NCI-H510A (cell line): Measurements from ENCODE around the gene ZNF576.
"Not testable (repeated sequence)": the region's sequence is repeated elsewhere in the genome, so short reads cannot be mapped to it uniquely, and the experiment has no call there.

ENCODE experiments used
- DNase-seq: peaks from one replicate; lab custom pipeline; 2025; lab: John Stamatoyannopoulos, UW

The ZNF576 gene

GRCh38 chr19:43626838-43627237 is 30.4 kb downstream of the ZNF576 start:
- DNase-seq = no peak

GRCh38 chr19:43628646-43629326 is 32.4 kb downstream of the ZNF576 start:
- no peak for DNase-seq

DNA sequence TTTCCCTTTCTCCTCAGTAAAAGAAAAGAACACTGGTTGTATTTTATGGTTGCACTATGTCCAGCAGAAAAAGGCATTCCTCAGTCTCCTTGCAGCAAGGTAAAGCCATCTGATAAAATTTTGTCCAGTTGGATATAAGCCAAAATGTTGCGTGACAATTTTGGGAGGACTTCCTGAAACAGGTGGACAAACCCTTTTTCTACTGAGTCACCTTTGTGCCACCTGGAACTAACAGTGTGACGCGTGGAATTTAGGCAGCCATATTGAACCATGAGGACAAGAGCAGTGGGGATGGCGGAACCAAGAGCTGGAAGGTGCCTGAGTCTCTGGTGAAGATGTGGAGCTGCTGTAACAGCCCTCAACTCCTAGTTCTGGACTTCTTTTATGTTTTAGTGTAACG is 35.1 kb downstream of the ZNF576 start:
- no peak for DNase-seq

- no peak for DNase-seq
These were observed 37.1 kb downstream of the ZNF576 start for GRCh38 chr19:43633520-43633919.

DNA sequence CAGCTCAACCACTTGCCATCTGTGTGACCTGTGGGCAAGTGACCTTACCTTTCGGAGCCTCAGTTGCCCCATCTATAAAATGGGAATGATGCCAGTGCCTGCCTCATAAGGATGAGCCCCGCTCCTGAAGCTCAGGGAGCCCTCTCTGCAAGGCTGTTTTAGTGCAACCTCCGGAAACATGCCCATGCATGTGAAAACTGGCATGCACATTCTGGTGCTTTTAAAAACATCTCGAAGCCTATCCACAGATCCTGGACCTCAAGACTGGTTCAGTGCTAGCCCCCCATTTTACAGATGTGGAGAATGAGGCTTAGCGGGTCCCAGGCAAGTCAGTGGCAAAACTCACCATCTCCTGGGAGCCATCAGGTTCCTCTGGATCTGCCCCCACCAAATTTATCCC is 37.7 kb downstream of the ZNF576 start:
- DNase-seq = no peak

DNA sequence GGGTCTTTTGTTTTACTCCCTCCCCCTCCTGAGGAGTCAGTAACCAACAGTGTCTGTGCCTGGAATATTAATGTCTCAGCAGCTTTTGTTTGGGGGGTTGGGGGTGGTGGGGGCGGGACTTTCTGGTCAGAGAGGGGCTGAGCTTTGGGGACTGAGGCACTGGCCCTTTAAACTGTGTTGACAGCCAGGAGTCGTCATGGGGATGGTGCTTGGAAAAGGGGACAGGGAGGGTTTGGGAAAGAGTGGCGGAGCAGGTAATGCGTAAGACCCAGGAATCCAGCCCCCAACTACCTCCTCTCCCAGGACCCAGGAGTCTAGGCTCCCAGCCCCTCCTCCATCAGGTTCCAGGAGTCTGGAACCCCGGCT is 38.1 kb downstream of the ZNF576 start:
- DNase-seq = no peak

- DNase-seq = no peak
These were observed 38.6 kb downstream of the ZNF576 start for GRCh38 chr19:43634872-43635560.

DNA sequence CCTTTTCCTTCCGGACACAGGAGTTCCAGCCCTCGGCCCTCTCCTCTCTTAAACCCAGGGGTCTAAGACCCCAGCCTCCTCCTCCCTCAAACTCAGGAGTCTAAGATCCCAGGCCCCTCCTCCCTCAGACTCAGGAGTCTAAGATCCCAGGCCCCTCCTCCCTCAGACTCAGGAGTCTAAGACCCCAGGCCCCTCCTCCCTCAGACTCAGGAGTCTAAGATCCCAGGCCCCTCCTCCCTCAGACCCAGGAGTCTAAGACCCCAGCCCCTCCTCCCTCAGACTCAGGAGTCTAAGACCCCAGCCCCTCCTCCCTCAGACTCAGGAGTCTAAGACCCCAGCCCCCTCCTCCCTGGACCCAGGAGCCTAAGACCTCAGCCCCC is 39.2 kb downstream of the ZNF576 start:
- DNase-seq = not testable (repeated sequence)

DNA sequence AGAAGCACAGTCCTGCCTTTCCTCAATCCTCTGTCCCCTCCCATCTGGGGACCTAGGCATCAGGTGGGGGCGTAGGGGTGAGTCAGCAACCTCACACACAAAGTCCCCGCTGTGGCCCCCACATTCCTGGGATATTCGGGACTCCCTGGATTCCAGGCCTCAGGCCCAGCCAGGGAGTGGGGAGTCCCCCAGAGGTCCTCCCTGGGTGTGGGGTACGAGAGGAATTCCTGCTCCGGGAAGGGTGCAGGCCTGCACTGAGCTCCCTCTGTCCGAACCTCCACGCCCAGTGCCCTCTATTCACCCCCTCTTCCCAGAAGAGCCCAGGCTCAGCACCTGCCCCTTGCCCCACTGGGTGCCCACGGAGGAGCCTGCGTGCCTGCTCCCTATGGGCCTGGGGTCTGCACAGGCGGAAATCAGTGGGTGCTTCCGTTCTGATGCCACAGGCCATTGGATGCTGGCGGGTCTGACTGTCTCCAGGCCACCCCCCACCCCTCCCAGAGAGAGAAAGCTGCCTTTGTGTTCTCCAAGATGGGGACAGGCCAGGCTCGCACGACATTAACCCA is 39.8 kb downstream of the ZNF576 start:
- DNase-seq = no peak

DNA sequence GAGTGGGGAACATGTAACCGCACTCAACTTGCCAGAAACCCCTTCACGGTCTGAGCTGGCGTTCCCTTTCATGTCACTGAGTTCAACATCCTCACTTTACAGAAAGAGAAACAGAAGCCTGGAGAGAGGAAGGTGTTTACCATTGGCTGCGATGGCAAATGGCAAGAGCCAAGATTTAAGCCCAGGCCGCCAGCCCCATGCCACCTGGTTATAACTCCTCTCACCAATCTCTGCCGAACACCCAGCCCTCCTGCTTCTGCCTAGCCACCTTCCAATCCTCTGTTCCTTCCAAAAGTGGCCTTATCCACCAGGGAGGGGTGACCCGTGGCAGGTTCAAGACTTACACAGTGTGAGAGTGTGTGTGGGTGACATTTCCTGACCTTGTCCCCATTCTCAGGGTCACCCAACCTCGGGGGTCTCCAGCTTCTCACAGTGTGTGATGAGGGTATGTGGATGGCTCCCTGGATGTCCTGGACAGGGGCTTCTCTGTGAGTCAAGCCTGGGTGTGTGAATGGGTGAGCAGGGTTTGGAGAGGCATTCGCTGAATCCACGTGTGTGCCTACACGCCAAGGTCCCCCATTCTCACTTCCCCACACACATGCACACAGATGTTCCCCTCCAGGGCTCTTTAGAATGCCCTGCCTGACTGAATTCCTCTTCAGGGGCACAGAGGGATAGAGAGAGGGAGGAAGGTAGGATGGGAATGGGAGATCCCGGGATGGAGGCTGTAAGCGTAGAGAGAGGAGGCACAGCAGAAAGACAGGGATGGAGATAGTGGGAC is 42.0 kb downstream of the ZNF576 start:
- DNase-seq = no peak

GRCh38 chr19:43638995-43639518 is 42.7 kb downstream of the ZNF576 start:
- no peak for DNase-seq

GRCh38 chr19:43639519-43640423 is 43.4 kb downstream of the ZNF576 start, which contains the start of gene CADM4:
Gene CADM4 (minus strand): TSS chr19:43639850. CDS start chr19:43639790, 60 bp downstream.
- no peak for DNase-seq

DNA sequence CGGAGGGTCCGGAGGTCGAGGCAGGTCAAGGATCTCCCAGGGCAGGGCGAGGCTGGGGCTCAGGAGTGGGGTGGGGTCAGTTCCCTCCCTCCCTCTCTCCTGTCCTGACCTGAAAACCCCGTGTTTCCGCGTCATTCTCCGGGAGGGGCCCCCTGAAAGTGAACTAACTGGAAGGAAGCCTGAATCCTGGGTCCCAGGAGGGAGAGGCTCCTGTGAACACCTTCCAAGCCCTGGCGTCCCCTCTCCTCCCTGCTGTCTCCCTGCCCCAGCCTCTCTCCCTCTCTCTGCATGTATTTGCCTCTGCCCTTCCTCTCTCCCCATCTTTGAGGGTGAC is 44.0 kb downstream of the ZNF576 start:
- DNase-seq = no peak

DNA sequence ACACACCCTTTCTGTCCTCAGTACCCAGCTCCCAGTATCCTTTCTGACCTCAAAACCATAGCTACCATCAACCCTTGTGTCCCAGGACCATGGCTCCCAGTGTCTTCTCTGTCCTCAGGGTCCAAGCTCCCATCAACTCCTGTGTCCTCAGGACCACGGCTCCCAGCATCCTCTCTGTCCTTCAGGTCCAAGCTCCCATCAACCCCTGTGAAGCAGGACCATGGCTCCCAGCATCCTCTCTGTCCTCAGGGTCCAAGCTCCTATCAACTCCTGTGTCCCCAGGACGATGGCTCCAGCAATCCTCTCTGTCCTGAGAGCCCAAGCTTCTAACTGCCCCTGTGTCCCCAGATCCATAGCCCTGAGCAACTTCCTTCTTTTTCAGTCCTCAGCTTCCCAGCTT is 44.9 kb downstream of the ZNF576 start:
- DNase-seq = no peak

- DNase-seq = no peak
These were observed 46.1 kb downstream of the ZNF576 start for GRCh38 chr19:43642531-43642930.

DNA sequence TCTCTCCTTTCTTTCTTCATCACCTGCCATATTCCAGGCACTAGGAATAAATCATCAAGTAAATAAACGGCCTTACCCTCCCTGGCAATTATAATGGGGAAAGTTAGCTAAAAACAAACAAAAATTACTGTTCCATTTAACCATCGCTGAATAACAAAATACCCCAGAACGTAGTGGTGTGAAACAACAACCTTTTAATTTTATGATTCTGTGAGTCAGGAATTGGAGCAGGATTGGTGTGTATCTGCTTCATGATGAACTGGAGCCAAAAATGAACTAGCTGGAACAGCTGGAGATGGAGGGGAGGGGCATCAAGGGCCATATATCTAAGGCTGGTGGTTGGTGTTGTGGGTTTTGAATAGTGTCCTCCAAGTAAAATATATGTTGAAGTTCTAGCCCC is 46.9 kb downstream of the ZNF576 start:
- no peak for DNase-seq

DNA sequence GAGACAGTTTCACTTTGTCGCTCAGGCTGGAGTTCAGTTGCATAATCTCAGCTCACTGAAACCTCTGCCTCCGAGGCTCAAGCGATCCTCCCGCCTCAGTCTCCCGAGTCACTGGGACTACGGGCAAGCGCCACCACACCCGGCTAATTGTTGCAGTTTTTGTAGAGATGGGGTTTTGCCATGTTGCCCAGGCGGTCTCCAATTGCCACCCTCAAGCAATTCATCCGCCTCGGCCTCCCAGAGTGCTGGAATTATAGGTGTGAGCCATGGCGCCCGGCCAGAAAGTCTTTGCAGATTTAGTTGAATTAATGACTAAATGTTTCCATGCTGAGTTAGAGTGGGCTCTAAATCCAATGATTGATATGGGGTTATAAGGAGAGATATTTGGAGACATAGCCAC is 47.8 kb downstream of the ZNF576 start:
- no peak for DNase-seq

DNA sequence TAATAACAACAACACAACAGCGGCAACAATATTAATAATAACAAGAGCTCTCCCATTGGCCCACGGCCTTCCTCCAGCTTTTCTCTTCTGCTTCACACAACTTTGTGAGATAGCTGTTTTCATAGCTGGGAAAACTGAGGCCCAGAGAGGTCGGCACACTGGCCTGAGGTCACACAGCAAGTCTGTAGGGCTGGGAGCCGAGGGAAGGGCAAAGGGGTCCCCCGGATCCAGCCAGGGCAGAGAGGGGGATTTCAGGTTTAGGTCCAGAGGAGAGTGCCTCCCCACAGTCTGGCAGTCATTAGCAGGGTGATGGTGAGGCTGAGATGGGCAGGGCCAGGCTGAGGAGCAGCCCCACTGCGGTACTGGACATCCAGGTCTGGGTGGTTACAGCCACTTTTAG is 52.2 kb downstream of the ZNF576 start:
- no peak for DNase-seq

DNA sequence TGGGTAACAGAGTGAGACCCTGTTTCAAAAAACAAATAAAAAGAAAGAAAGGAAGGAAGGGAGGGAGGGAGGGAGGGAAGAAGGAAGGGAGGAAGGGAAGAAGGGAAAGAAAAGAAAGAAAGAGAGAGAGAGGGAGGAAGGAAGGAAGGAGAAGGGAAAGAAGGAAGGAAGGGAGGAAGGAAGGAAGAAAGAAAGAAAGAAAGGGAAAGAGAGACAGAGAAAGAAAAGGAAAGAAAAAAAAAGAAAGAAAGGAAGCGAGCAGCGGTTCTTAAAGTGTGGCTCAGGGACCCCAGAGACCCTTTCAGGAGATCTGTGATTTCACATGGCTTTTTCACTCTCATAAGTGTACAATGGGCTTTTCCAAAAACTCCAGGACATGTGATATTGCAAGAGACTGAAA is 53.1 kb downstream of the ZNF576 start:
- no peak for DNase-seq

DNA sequence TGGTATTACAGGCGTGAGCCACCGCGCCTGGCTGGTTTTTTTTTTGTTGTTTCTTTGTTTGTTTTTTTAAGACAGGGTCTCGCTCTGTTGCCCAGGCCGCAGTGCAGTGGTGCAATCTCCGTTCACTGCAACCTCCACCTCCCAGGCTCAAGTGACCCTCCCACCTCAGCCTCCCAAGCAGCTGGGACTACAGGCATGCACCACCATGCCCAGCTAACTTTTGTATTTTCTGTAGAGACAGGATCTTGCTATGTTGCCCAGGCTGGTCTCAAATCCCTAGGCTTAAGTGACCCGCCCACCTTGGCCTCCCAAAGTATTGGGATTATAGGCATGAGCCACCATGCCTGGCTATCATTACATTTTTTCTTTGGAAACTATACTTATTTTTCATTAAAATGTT is 53.9 kb downstream of the ZNF576 start:
- not testable (repeated sequence) for DNase-seq
